HL-60 (cell line): ENCODE results near the gene RAB15.

Experiments used
- CTCF ChIP-seq: IDR thresholded peaks from one replicate; pipeline ENCODE4 v1.5.1; 2011; ENCODE audit warnings: low read length, control low read depth, inconsistent platforms; ENCODE audit not compliant: insufficient read depth
- GABPA ChIP-seq: IDR thresholded peaks from 2 replicates; pipeline ENCODE4 v1.6.1; 2012; ENCODE audit warnings: low read depth

GRCh38 chr14:64986648-64987437, 14.7 kb upstream of the RAB15 start, which contains the start of gene FNTB:
- TF ChIP-seq GABPA (no peak), CTCF (peak; percentile 53)
